ENCODE measurements around the gene DPP6.

Gene DPP6

GRCh38 chr7:154903083-154903731 lies 851.0 kb downstream of the DPP6 start:
- Histone ChIP-seq H3K4me3 (ENCODE audit: low read depth, low read length) (no peak overlapping the region), H3K27ac (no peak overlapping the region), H3K36me3 (replicated peaks) (no peaks in the 10 kb centered on the region), H3K27me3 (replicated peaks) (no peaks in the 10 kb centered on the region)
- in situ Hi-C loops (cut with HindIII; ENCODE audit: low pct_ligation_motif_present, low sequenced_read_pairs): no loop called here
- DNase-seq: no peak
- TF ChIP-seq CTCF (IDR thresholded peaks at IDR 0.05; ENCODE audit: low read depth, low read length, missing control alignments): no peak

- no peak overlapping the region for H3K27ac ChIP-seq
- in situ Hi-C loops (cut with HindIII; ENCODE audit: low pct_ligation_motif_present, low sequenced_read_pairs): no loop called here
- TF ChIP-seq CTCF (IDR thresholded peaks at IDR 0.05; ENCODE audit: low read depth, low read length, missing control alignments): no peak
- no peaks in the 10 kb centered on the region for H3K36me3 ChIP-seq (replicated peaks)
- no peak overlapping the region for H3K4me3 ChIP-seq (ENCODE audit: low read depth, low read length)
- no peaks in the 10 kb centered on the region for H3K27me3 ChIP-seq (replicated peaks)
- DNase-seq: no peak
These were observed 852.9 kb downstream of the DPP6 start for GRCh38 chr7:154905146-154905545.

- in situ Hi-C loops (cut with HindIII; ENCODE audit: low pct_ligation_motif_present, low sequenced_read_pairs): no loop called here
- no peak overlapping the region for H3K27ac ChIP-seq
- DNase-seq: no peak
- TF ChIP-seq CTCF (IDR thresholded peaks at IDR 0.05; ENCODE audit: low read depth, low read length, missing control alignments): no peak
- no peaks in the 10 kb centered on the region for H3K27me3 ChIP-seq (replicated peaks)
- no peaks in the 10 kb centered on the region for H3K36me3 ChIP-seq (replicated peaks)
- H3K4me3 ChIP-seq (ENCODE audit: low read depth, low read length): no peak overlapping the region
These were observed 853.4 kb downstream of the DPP6 start for GRCh38 chr7:154905615-154906014.

GRCh38 chr7:154906201-154906600 lies 854.0 kb downstream of the DPP6 start:
- in situ Hi-C loops (cut with HindIII; ENCODE audit: low pct_ligation_motif_present, low sequenced_read_pairs): no loop called here
- no peak for DNase-seq
- no peak overlapping the region for H3K27ac ChIP-seq
- H3K36me3 ChIP-seq (replicated peaks): no peaks in the 10 kb centered on the region
- no peak for TF ChIP-seq CTCF (IDR thresholded peaks at IDR 0.05; ENCODE audit: low read depth, low read length, missing control alignments)
- no peak overlapping the region for H3K4me3 ChIP-seq (ENCODE audit: low read depth, low read length)
- no peaks in the 10 kb centered on the region for H3K27me3 ChIP-seq (replicated peaks)

- no peak for TF ChIP-seq CTCF (IDR thresholded peaks at IDR 0.05; ENCODE audit: low read depth, low read length, missing control alignments)
- DNase-seq: no peak
- Histone ChIP-seq H3K27me3 (replicated peaks) (no peaks in the 10 kb centered on the region), H3K4me3 (ENCODE audit: low read depth, low read length) (no peak overlapping the region), H3K27ac (no peak overlapping the region), H3K36me3 (replicated peaks) (no peaks in the 10 kb centered on the region)
- in situ Hi-C loops (cut with HindIII; ENCODE audit: low pct_ligation_motif_present, low sequenced_read_pairs): no loop called here
These were observed 854.6 kb downstream of the DPP6 start for GRCh38 chr7:154906736-154907355.

All from brain microvascular endothelial cell (primary cell).